ENCODE data around the gene BRD9. TPM values are rescaled to one million over a fixed set of nuclear protein-coding genes. Genes with fewer than 3 reads are reported as not detected.

Gene BRD9
- total RNA-seq, 1 experiment from 2014 or later = 55.6 TPM

DNA sequence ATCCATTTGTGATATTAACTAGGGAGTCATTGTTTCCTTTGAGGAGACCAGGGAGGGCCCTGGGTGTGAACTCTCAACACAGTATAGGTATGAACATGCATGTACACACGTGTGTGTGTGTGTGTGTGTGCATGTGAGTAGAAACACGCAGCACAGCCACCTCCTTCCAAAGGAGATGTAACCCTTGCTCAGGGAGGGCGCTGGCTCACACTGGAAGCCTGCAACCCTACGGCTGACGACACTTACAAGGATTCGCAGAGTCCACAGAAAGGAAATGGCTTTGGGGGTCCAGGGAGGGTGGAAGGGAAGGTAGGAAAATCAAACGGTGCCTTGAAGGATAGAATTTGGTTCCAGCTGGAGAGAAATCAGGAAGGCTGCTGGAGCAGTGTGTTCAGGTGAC, 22.0 kb upstream of the BRD9 start:
- CTCF ChIA-PET = interaction anchor here (1.5 kb wide), 1 partner anchor 253 kb away, joined by 3 read pairs; no protein-coding TSS in a partner anchor
- H3K4me1 Mint-ChIP-seq = no peaks in the 10 kb centered on the region

DNA sequence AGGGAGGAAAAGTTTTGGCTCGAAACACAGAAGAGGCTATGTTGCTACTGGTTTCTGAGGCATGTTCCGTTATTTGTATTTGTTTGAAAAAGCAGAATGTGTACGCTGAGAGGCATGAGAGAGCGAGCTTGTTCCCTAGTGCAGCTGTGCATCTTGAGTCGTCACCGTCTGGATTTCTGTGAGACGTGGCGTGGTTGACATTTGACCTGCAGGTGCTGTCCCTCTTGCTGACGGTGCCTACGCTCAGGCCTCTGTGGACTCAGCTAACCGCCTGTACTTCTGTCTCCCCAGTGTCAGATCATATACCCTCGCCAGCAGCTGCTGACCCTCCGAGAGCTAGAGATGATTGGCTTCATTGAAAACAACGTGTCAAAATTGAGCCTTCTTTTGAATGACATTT, 21.6 kb upstream of the BRD9 start:
- DNase-seq (ENCODE audit: low spot score) = no peak
- no peak for ATAC-seq
- Mint-ChIP-seq H3K36me3 (peaks cover 79% of the 10 kb centered on the region), H3K4me1 (no peaks in the 10 kb centered on the region), H3K27me3 (ENCODE audit: low read depth) (no peaks in the 10 kb centered on the region), H3K4me3 (no peak overlapping the region), H3K9me3 (no peaks in the 10 kb centered on the region), H3K27ac (no peak overlapping the region)
- POLR2A ChIA-PET = no interaction called here
- CTCF ChIA-PET = interaction anchor here (1.5 kb wide), 1 partner anchor 253 kb away, joined by 3 read pairs; no protein-coding TSS in a partner anchor
- TF ChIP-seq, protein P1, sequence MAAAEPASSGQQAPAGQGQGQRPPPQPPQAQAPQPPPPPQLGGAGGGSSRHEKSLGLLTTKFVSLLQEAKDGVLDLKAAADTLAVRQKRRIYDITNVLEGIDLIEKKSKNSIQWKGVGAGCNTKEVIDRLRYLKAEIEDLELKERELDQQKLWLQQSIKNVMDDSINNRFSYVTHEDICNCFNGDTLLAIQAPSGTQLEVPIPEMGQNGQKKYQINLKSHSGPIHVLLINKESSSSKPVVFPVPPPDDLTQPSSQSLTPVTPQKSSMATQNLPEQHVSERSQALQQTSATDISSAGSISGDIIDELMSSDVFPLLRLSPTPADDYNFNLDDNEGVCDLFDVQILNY (CRISPR knock-in tag; IDR thresholded peaks at IDR 0.05) = no peak
- TF ChIP-seq FOXK1 (CRISPR knock-in tag; IDR thresholded peaks at IDR 0.05) = no peak
- TF ChIP-seq MYBL2 (CRISPR knock-in tag; IDR thresholded peaks at IDR 0.05) = no peak
- no peak for TF ChIP-seq SMAD4 (CRISPR knock-in tag; IDR thresholded peaks at IDR 0.05)
- no peak for TF ChIP-seq MXD4 (CRISPR knock-in tag; IDR thresholded peaks at IDR 0.05; ENCODE audit: borderline replicate concordance)
- TF ChIP-seq, protein P2, sequence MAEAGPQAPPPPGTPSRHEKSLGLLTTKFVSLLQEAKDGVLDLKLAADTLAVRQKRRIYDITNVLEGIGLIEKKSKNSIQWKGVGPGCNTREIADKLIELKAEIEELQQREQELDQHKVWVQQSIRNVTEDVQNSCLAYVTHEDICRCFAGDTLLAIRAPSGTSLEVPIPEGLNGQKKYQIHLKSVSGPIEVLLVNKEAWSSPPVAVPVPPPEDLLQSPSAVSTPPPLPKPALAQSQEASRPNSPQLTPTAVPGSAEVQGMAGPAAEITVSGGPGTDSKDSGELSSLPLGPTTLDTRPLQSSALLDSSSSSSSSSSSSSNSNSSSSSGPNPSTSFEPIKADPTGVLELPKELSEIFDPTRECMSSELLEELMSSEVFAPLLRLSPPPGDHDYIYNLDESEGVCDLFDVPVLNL (CRISPR knock-in tag; IDR thresholded peaks at IDR 0.05; ENCODE audit: borderline replicate concordance, low read depth) = no peak
- no peak for TF ChIP-seq ZNF416 (CRISPR knock-in tag; IDR thresholded peaks at IDR 0.05)
- TF ChIP-seq ZNF138 (CRISPR knock-in tag; conservative IDR thresholded peaks at IDR 0.05) = no peak
- TF ChIP-seq JUN (CRISPR knock-in tag; IDR thresholded peaks at IDR 0.05) = no peak
- no peak for TF ChIP-seq OVOL2 (CRISPR knock-in tag; IDR thresholded peaks at IDR 0.05; ENCODE audit: borderline replicate concordance)

More for the DNA sequence above, 22.0 kb upstream of the BRD9 start:
- POLR2A ChIA-PET = no interaction called here
- H3K36me3 Mint-ChIP-seq = peaks cover 76% of the 10 kb centered on the region
- no peaks in the 10 kb centered on the region for H3K9me3 Mint-ChIP-seq
- no peak for DNase-seq (ENCODE audit: low spot score)
- no peak for ATAC-seq
- no peak overlapping the region for H3K27ac Mint-ChIP-seq
- no peaks in the 10 kb centered on the region for H3K27me3 Mint-ChIP-seq (ENCODE audit: low read depth)
- no peak overlapping the region for H3K4me3 Mint-ChIP-seq
- TF ChIP-seq ZNF232 (CRISPR knock-in tag; IDR thresholded peaks at IDR 0.05) (no peak), NR3C1 (CRISPR knock-in tag; conservative IDR thresholded peaks at IDR 0.05; ENCODE audit: low read depth) (no peak), FOXP1 (CRISPR knock-in tag; IDR thresholded peaks at IDR 0.05; ENCODE audit: borderline replicate concordance) (no peak), RORB (CRISPR knock-in tag; IDR thresholded peaks at IDR 0.05) (no peak), TP53 (CRISPR knock-in tag; IDR thresholded peaks at IDR 0.05) (no peak), NR2C2 (CRISPR knock-in tag; IDR thresholded peaks at IDR 0.05) (no peak), EMX1 (CRISPR knock-in tag; IDR thresholded peaks at IDR 0.05) (no peak), NR1H2 (CRISPR knock-in tag; IDR thresholded peaks at IDR 0.05) (no peak), PRRX2 (CRISPR knock-in tag; IDR thresholded peaks at IDR 0.05) (no peak), TEAD4 (CRISPR knock-in tag; IDR thresholded peaks at IDR 0.05) (no peak), HMGA2 (CRISPR knock-in tag; IDR thresholded peaks at IDR 0.05) (no peak)
- TF ChIP-seq, protein P3, sequence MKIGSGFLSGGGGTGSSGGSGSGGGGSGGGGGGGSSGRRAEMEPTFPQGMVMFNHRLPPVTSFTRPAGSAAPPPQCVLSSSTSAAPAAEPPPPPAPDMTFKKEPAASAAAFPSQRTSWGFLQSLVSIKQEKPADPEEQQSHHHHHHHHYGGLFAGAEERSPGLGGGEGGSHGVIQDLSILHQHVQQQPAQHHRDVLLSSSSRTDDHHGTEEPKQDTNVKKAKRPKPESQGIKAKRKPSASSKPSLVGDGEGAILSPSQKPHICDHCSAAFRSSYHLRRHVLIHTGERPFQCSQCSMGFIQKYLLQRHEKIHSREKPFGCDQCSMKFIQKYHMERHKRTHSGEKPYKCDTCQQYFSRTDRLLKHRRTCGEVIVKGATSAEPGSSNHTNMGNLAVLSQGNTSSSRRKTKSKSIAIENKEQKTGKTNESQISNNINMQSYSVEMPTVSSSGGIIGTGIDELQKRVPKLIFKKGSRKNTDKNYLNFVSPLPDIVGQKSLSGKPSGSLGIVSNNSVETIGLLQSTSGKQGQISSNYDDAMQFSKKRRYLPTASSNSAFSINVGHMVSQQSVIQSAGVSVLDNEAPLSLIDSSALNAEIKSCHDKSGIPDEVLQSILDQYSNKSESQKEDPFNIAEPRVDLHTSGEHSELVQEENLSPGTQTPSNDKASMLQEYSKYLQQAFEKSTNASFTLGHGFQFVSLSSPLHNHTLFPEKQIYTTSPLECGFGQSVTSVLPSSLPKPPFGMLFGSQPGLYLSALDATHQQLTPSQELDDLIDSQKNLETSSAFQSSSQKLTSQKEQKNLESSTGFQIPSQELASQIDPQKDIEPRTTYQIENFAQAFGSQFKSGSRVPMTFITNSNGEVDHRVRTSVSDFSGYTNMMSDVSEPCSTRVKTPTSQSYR (CRISPR knock-in tag; IDR thresholded peaks at IDR 0.05) = no peak
- TF ChIP-seq, protein P4, sequence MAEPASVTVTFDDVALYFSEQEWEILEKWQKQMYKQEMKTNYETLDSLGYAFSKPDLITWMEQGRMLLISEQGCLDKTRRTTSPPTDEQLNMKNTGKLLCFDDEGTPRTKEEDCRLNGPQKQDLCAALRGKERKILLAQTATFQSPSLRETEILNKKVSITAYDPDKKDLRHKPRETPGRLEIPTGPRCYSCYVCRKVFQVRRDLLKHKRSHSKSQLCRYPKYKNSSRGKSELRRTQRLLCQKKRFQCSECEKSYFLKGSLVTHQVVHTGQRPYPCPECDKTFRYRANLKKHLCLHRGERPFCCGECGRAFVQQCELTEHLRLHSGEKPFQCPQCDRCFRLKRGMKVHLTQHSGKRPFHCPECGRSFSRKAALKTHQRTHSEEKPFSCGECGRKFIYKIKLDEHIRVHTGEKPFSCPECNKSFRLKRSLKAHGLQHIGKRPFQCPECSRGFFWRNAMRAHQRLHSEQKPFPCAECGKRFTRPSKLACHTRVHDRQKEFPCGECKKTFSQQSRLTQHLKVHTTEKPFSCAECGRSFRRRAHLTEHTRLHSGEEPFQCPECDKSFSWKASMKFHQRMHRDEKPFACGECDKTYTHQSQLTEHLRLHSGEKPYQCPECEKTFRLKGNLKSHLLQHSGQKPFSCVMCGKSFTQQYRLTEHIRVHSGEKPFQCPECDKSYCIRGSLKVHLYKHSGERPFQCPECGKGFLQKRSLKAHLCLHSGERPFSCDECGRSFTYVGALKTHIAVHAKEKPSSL (CRISPR knock-in tag; conservative IDR thresholded peaks at IDR 0.05) = no peak
- TF ChIP-seq, protein P5, sequence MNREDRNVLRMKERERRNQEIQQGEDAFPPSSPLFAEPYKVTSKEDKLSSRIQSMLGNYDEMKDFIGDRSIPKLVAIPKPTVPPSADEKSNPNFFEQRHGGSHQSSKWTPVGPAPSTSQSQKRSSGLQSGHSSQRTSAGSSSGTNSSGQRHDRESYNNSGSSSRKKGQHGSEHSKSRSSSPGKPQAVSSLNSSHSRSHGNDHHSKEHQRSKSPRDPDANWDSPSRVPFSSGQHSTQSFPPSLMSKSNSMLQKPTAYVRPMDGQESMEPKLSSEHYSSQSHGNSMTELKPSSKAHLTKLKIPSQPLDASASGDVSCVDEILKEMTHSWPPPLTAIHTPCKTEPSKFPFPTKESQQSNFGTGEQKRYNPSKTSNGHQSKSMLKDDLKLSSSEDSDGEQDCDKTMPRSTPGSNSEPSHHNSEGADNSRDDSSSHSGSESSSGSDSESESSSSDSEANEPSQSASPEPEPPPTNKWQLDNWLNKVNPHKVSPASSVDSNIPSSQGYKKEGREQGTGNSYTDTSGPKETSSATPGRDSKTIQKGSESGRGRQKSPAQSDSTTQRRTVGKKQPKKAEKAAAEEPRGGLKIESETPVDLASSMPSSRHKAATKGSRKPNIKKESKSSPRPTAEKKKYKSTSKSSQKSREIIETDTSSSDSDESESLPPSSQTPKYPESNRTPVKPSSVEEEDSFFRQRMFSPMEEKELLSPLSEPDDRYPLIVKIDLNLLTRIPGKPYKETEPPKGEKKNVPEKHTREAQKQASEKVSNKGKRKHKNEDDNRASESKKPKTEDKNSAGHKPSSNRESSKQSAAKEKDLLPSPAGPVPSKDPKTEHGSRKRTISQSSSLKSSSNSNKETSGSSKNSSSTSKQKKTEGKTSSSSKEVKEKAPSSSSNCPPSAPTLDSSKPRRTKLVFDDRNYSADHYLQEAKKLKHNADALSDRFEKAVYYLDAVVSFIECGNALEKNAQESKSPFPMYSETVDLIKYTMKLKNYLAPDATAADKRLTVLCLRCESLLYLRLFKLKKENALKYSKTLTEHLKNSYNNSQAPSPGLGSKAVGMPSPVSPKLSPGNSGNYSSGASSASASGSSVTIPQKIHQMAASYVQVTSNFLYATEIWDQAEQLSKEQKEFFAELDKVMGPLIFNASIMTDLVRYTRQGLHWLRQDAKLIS (CRISPR knock-in tag; IDR thresholded peaks at IDR 0.05; ENCODE audit: borderline replicate concordance) = no peak
- TF ChIP-seq, protein P6, sequence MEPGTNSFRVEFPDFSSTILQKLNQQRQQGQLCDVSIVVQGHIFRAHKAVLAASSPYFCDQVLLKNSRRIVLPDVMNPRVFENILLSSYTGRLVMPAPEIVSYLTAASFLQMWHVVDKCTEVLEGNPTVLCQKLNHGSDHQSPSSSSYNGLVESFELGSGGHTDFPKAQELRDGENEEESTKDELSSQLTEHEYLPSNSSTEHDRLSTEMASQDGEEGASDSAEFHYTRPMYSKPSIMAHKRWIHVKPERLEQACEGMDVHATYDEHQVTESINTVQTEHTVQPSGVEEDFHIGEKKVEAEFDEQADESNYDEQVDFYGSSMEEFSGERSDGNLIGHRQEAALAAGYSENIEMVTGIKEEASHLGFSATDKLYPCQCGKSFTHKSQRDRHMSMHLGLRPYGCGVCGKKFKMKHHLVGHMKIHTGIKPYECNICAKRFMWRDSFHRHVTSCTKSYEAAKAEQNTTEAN (CRISPR knock-in tag; IDR thresholded peaks at IDR 0.05) = no peak

Data from WTC11 (cell line).